ENCODE measurements around the gene CBX3. TPM values are rescaled to one million over a fixed set of nuclear protein-coding genes. Genes with fewer than 3 reads are reported as not detected.
"Not testable (repeated sequence)": the region's sequence is repeated elsewhere in the genome, so short reads cannot be mapped to it uniquely, and the experiment has no call there.

CBX3 gene
- total RNA-seq, 2 donors from 2014 or later = 53.7 to 64.2 TPM

- H3K27ac ChIP-seq = no peak overlapping the region
- no peaks in the 10 kb centered on the region for H3K36me3 ChIP-seq
- DNase-seq (ENCODE audit: low spot score) (no peak), ATAC-seq (ENCODE audit: insufficient number of reproducible peaks, low FRiP score, low read depth) (no peak)
- H3K4me1 ChIP-seq (ENCODE audit: control insufficient read depth in 1 of 2, low read depth in 2 of 2) = peaks cover 0 to 9% of the 10 kb centered on the region in 2 donors
- H3K4me3 ChIP-seq = no peak overlapping the region
- no peaks in the 10 kb centered on the region for H3K9me3 ChIP-seq
- TF ChIP-seq, protein P1, sequence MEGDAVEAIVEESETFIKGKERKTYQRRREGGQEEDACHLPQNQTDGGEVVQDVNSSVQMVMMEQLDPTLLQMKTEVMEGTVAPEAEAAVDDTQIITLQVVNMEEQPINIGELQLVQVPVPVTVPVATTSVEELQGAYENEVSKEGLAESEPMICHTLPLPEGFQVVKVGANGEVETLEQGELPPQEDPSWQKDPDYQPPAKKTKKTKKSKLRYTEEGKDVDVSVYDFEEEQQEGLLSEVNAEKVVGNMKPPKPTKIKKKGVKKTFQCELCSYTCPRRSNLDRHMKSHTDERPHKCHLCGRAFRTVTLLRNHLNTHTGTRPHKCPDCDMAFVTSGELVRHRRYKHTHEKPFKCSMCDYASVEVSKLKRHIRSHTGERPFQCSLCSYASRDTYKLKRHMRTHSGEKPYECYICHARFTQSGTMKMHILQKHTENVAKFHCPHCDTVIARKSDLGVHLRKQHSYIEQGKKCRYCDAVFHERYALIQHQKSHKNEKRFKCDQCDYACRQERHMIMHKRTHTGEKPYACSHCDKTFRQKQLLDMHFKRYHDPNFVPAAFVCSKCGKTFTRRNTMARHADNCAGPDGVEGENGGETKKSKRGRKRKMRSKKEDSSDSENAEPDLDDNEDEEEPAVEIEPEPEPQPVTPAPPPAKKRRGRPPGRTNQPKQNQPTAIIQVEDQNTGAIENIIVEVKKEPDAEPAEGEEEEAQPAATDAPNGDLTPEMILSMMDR (IDR thresholded peaks at IDR 0.05) = no peak
- no peaks in the 10 kb centered on the region for H3K27me3 ChIP-seq (replicated peaks; ENCODE audit: insufficient read depth)
Observed at GRCh38 chr7:26160896-26161295, 40.6 kb upstream of the CBX3 start.

DNA sequence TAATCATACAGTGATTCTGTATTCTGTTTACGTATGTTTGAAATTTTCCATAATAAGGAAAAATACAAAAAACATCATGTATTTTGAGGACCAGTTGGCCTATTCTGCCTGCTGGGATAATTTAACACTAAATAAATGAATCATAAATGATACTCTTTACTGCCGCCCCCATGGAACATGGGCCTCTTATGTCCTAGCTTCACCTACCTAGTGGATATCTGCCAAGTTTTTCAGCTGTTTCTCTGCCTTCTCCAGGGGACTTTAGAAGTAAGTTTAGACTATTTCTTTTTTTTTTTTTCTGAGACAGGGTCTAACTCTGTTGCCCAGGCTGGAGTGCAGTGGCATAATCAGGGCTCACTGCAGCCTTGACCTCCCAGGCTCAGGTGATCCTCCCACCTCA, 39.1 kb upstream of the CBX3 start:
- Histone ChIP-seq H3K27ac (no peak overlapping the region), H3K36me3 (no peaks in the 10 kb centered on the region), H3K27me3 (replicated peaks; ENCODE audit: insufficient read depth) (no peaks in the 10 kb centered on the region), H3K9me3 (no peaks in the 10 kb centered on the region), H3K4me1 (ENCODE audit: control insufficient read depth in 1 of 2, low read depth in 2 of 2) (no peaks in the 10 kb centered on the region), H3K4me3 (no peak overlapping the region)
- DNase-seq (ENCODE audit: low spot score) = no peak
- no peak for ATAC-seq (ENCODE audit: insufficient number of reproducible peaks, low FRiP score, low read depth)
- TF ChIP-seq, protein P1 (IDR thresholded peaks at IDR 0.05) = no peak

GRCh38 chr7:26163804-26164203, 37.7 kb upstream of the CBX3 start:
- not testable (repeated sequence) for ATAC-seq (ENCODE audit: insufficient number of reproducible peaks, low FRiP score, low read depth); H3K9me3 ChIP-seq; H3K4me3 ChIP-seq; DNase-seq (ENCODE audit: low spot score); H3K27ac ChIP-seq; H3K27me3 ChIP-seq (replicated peaks; ENCODE audit: insufficient read depth); H3K36me3 ChIP-seq; H3K4me1 ChIP-seq (ENCODE audit: control insufficient read depth in 1 of 2, low read depth in 2 of 2)

GRCh38 chr7:26165950-26166683, 35.4 kb upstream of the CBX3 start:
- no peak for ATAC-seq (ENCODE audit: insufficient number of reproducible peaks, low FRiP score, low read depth)
- TF ChIP-seq, protein P1 (IDR thresholded peaks at IDR 0.05) = no peak
- Histone ChIP-seq H3K27ac (no peak overlapping the region), H3K4me3 (no peak overlapping the region), H3K9me3 (no peaks in the 10 kb centered on the region), H3K4me1 (ENCODE audit: control insufficient read depth in 1 of 2, low read depth in 2 of 2) (no peaks in the 10 kb centered on the region), H3K36me3 (no peaks in the 10 kb centered on the region), H3K27me3 (replicated peaks; ENCODE audit: insufficient read depth) (no peaks in the 10 kb centered on the region)
- DNase-seq (ENCODE audit: low spot score) = no peak

- Histone ChIP-seq H3K4me1 (ENCODE audit: control insufficient read depth in 1 of 2, low read depth in 2 of 2) (no peaks in the 10 kb centered on the region), H3K27ac (no peak overlapping the region), H3K27me3 (replicated peaks; ENCODE audit: insufficient read depth) (no peaks in the 10 kb centered on the region), H3K4me3 (no peak overlapping the region), H3K36me3 (no peaks in the 10 kb centered on the region), H3K9me3 (no peaks in the 10 kb centered on the region)
- DNase-seq (ENCODE audit: low spot score) (no peak), ATAC-seq (ENCODE audit: insufficient number of reproducible peaks, low FRiP score, low read depth) (no peak)
- TF ChIP-seq, protein P1 (IDR thresholded peaks at IDR 0.05) = no peak
Observed at GRCh38 chr7:26166684-26167266, 34.8 kb upstream of the CBX3 start.

Data from thoracic aorta (tissue), 2 donors.